Fibroblast of lung (primary cell): Measurements from ENCODE around the gene IL17C. TPM values are rescaled to one million over a fixed set of nuclear protein-coding genes. Genes with fewer than 3 reads are reported as not detected.

Source experiments
- DNase-seq, 2 donors: peaks; one replicate each; pipeline versions ENCODE4 v3.0.0 to v3.0.0-alpha.2; 2010; ENCODE audit warnings: low read depth in 2 of 2
- H2AFZ ChIP-seq: 2 replicates; pipeline ENCODE4 v1.5.1; 2012; ENCODE audit warnings: low read length, control low read depth, inconsistent platforms
- H3K27ac ChIP-seq: 2 replicates; pipeline ENCODE4 v1.5.1; 2011; ENCODE audit warnings: low read length, control low read depth; ENCODE audit not compliant: insufficient read depth
- H3K27me3 ChIP-seq: 2 replicates; pipeline ENCODE4 v1.5.1; 2011; ENCODE audit warnings: mild to moderate bottlenecking, low read length; ENCODE audit not compliant: control insufficient read depth, insufficient read depth
- H3K36me3 ChIP-seq: 2 replicates; pipeline ENCODE4 v1.5.1; 2011; ENCODE audit warnings: low read length; ENCODE audit not compliant: control insufficient read depth, insufficient read depth
- H3K4me1 ChIP-seq: 2 replicates; pipeline ENCODE4 v1.5.1; 2011; ENCODE audit warnings: low read length; ENCODE audit not compliant: control insufficient read depth, insufficient read depth; ENCODE audit errors: extremely low read depth
- H3K4me2 ChIP-seq: 2 replicates; pipeline ENCODE4 v1.5.1; 2011; ENCODE audit warnings: low read length, control low read depth; ENCODE audit not compliant: insufficient read depth; ENCODE audit errors: extremely low read depth
- H3K4me3 ChIP-seq, 4 experiments: fragments of 200-600 bp in 1 of 4; sonication (generic) in 1 of 4; replicated peaks in 1 of 4; 2 replicates each; pipeline ENCODE4 v1.5.1; 2011 to 2016; ENCODE audit warnings: low read length in 4 of 4, low read depth in 3 of 4, mild to moderate bottlenecking in 3 of 4, control low read depth in 2 of 4, inconsistent platforms in 1 of 4, mixed read lengths in 1 of 4; ENCODE audit not compliant: insufficient read depth in 1 of 4; ENCODE audit errors: control extremely low read depth in 1 of 4
- H3K79me2 ChIP-seq: 2 replicates; pipeline ENCODE4 v1.5.1; 2012; ENCODE audit warnings: mild to moderate bottlenecking, low read length, inconsistent platforms; ENCODE audit not compliant: control insufficient read depth, insufficient read depth
- H3K9ac ChIP-seq: 2 replicates; pipeline ENCODE4 v1.5.1; 2011; ENCODE audit warnings: mild to moderate bottlenecking, low read length, control low read depth; ENCODE audit not compliant: insufficient read depth
- H3K9me3 ChIP-seq: 2 replicates; pipeline ENCODE4 v1.5.1; 2012; ENCODE audit warnings: low read depth, low read length; ENCODE audit not compliant: control insufficient read depth, insufficient read depth
- H4K20me1 ChIP-seq: 2 replicates; pipeline ENCODE4 v1.5.1; 2011; ENCODE audit warnings: low read length; ENCODE audit not compliant: control insufficient read depth, insufficient read depth; ENCODE audit errors: extremely low read depth
- CTCF ChIP-seq, 2 donors: IDR thresholded peaks in 1 of 2; conservative IDR thresholded peaks in 1 of 2; 1 replicate in 1 of 2; 2 replicates in 1 of 2; pipeline ENCODE4 v1.5.1; 2011 to 2012; ENCODE audit warnings: low read length in 2 of 2, control low read depth in 1 of 2, inconsistent platforms in 1 of 2, low read depth in 1 of 2, mild to moderate bottlenecking in 1 of 2
- EZH2 ChIP-seq: IDR thresholded peaks from 2 replicates; pipeline ENCODE4 v1.5.1; 2012; ENCODE audit warnings: low read length, control low read depth, mild to moderate bottlenecking; ENCODE audit errors: missing control alignments
- polyA plus RNA-seq, 2 donors: library from polyadenylated mRNA; depleted of rRNA in 1 of 2; stranded (reverse) in 1 of 2; unstranded in 1 of 2; fragments of >200 nt; gene quantifications; 2 replicates each; pipeline ENCODE4 v1.2.1, GENCODE V29; 2011 to 2012; ENCODE audit warnings: missing spikeins in 1 of 2
- total RNA-seq: library from RNA; depleted of rRNA; stranded (reverse); fragments of >200 nt; gene quantifications from 2 replicates; pipeline ENCODE4 v1.2.1, GENCODE V29; 2014

Gene IL17C
- total and polyA plus RNA-seq, 2 donors (not counting 1 experiment from before 2014, with no cell fraction given) = not detected

GRCh38 chr16:88616736-88617135 lies 21.6 kb upstream of the IL17C start:
- Histone ChIP-seq H3K79me2 (peaks cover 2% of the 10 kb centered on the region), H3K27me3 (no peaks in the 10 kb centered on the region), H3K9ac (no peak overlapping the region), H4K20me1 (no peaks in the 10 kb centered on the region), H3K27ac (no peak overlapping the region), H3K4me3 (no peak overlapping the region), H3K4me1 (peaks cover 3% of the 10 kb centered on the region), H2AFZ (no peak overlapping the region), H3K9me3 (no peaks in the 10 kb centered on the region), H3K4me2 (no peak overlapping the region), H3K36me3 (peaks cover 2% of the 10 kb centered on the region)
- DNase-seq = no peak
- no peak for TF ChIP-seq EZH2
- TF ChIP-seq CTCF (conservative IDR thresholded peaks at IDR 0.05 in 1 of 2, IDR thresholded peaks at IDR 0.05 in 1 of 2; ENCODE audit: low read depth in 1 of 2, low read length in 2 of 2) = no peak

DNA sequence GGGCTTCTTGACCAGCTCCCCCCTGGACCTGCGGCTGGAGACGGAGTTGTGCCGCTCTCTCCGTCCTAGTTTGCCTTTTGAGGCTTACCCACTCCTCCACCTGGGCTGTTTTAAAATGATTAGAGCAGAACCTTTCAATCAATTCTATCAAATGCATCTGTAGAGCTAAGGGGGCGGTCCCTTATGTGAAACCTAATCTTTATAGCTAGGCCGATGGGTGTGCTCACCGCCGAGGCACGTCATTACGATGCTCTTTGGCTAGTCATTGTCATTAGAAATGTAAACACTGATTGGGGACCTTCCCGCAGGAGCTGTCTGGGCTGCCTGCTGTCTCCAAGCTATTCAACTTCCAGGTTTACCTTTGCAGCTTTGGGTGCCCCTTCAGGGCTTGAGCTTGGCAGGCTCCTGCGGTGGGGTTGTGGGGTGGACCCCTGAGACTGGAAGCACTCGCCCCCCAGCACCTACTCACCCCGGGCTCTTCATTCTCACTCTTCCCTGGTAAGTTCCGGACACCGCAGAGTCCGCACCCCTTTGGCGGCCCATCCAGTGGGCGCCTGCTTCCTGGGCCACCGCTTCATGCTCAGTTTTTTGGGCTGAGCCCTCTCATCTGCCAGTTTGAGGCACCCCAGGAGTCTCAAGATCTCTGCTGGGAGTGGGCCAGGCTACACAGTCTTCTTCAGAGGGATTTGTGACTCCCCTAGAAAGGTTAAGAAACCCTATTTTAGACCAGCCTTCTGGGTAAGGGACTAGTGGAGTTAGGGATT lies 20.9 kb upstream of the IL17C start:
- peaks cover 3% of the 10 kb centered on the region for H3K4me1 ChIP-seq
- no peak overlapping the region for H2AFZ ChIP-seq
- no peak overlapping the region for H3K4me3 ChIP-seq
- no peaks in the 10 kb centered on the region for H3K27me3 ChIP-seq
- no peak for TF ChIP-seq EZH2
- no peak for TF ChIP-seq CTCF (conservative IDR thresholded peaks at IDR 0.05 in 1 of 2, IDR thresholded peaks at IDR 0.05 in 1 of 2; ENCODE audit: low read depth in 1 of 2, low read length in 2 of 2)
- H3K9me3 ChIP-seq = no peaks in the 10 kb centered on the region
- no peak overlapping the region for H3K9ac ChIP-seq
- H3K4me2 ChIP-seq = no peak overlapping the region
- peaks cover 7% of the 10 kb centered on the region for H3K36me3 ChIP-seq
- no peak for DNase-seq
- no peak overlapping the region for H3K27ac ChIP-seq
- no peaks in the 10 kb centered on the region for H4K20me1 ChIP-seq
- H3K79me2 ChIP-seq = peaks cover 2% of the 10 kb centered on the region

DNA sequence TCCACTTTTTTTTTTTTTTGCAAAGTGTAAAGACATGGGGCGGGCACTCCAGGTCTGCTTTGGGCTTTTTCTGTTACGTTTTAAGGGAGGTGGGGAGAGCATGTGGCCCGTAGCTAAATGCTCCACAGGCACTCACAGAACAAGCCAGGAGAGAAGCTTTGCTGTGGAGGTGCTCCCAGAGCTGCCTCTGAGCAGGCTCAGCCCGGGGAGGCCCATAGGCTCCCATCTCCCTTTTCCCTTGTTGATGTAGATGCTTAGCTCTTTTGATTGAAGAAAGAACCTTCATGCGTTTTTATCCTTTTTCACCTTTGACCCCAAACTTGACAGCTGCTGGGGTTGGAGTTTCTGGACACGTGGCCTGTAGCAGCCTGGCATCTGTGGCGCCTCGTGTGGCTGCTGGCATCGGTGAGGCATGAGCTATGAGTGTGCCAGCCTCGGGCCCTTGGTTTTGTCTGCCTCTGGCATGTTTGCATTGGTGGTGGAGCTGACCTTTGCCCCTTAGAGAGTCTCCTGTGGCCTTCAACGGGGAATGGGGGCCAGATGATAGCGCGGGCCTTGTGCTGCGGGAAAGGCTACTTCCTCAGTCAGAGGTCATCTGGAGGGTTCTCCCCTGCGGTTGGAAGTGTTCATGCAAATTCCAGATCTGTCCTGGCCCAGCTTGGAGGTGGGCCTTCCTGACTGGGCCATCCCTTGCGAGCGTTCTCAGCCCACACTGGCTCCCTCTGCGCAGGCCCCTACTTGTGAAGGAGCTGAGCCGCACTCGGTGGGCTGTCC lies 20.0 kb upstream of the IL17C start:
- peaks cover 3% of the 10 kb centered on the region for H3K4me1 ChIP-seq
- H3K36me3 ChIP-seq = peaks cover 13% of the 10 kb centered on the region
- no peak overlapping the region for H3K9ac ChIP-seq
- H3K79me2 ChIP-seq = peaks cover 2% of the 10 kb centered on the region
- no peaks in the 10 kb centered on the region for H3K9me3 ChIP-seq
- no peak overlapping the region for H3K4me2 ChIP-seq
- no peak overlapping the region for H3K4me3 ChIP-seq
- no peaks in the 10 kb centered on the region for H3K27me3 ChIP-seq
- TF ChIP-seq EZH2 (no peak), CTCF (conservative IDR thresholded peaks at IDR 0.05 in 1 of 2, IDR thresholded peaks at IDR 0.05 in 1 of 2; ENCODE audit: low read depth in 1 of 2, low read length in 2 of 2) (no peak)
- H4K20me1 ChIP-seq = no peaks in the 10 kb centered on the region
- DNase-seq = no peak
- H2AFZ ChIP-seq = no peak overlapping the region
- H3K27ac ChIP-seq = no peak overlapping the region
